HG03060 (cell line): ENCODE results near the gene SUPT6H.
A peak's percentile ranks its signal among the peaks of the same experiment; 100 is the strongest.

Experiments used
- ATAC-seq: cut with Tn5 transposase; IDR thresholded peaks from one replicate; pipeline ENCODE4 v1.9.1; 2021; ENCODE audit warnings: low read depth, moderate number of reproducible peaks; ENCODE audit not compliant: unreplicated experiment

Gene SUPT6H

DNA sequence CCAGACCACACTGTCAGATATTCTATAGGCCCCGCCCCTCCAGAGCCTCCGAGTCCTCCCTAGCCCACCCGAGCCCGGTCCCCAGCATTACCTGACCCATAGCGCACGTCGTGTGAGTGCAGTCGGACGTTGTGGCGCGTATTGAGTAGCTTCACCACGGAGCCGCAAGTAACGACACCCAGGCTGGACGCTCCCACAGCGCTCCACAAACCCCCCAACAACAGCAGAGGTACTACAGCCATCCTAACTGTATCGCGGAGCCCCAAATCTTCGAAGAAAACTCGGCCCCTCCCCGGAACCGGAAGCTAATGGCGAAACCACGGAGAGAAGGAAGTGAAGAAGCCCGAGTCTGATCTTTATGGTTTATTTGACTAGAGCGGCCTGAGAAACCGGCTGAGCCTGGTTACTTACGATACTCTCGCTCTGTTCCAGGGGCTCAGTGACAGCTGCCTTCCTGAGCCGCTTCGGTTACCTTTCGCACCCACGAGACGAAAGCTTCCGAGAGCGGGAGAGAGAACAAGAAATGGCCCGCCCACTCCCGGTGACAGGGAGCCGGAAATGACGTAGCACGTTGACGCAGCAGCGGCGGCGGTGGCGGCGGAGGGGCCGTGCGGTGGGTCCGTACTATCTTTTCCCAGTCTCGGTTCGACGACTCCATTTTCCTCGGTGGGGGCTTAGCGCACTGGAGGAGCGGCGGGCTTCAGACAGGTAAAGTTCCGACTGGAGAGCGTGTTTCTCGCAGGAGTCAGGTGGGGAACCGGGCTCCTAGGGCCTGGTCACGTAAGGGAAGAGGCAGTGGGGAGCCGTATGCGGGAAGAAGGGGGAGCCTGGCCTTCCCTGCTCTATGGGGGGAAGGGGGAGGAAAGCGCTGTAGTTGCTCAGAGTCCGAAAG lies at the start of gene SUPT6H, which contains the start of gene SDF2:
Gene SUPT6H (plus strand): TSS at position 571 of the 892 bp plus-strand sequence. CDS start 11,197 bp downstream, outside the sequence.
Gene SDF2 (minus strand): TSS at position 272 of the 892 bp plus-strand sequence. CDS start 30 bp downstream, at position 242.
- ATAC-seq, result peak; percentile 60

DNA sequence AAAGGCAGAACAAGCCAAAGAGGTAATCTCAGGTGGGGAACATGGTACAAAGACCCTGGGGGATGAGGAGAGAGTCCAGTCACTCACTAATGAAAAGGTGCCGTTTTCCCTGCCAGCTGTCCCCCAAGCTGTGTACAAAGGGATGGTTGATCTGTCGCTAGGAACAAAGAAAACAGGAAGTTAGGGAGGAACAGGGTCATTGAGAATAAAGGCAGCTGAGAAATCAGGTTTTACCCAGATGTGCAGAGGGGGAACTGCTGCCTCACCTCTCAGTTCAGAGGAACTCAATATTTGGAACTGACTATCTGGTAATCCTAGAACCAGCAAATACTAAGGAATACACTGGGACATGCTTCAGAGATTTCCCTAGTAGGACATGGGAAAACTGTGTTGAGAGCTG lies 49.5 kb upstream of the SUPT6H start:
- no peak for ATAC-seq

DNA sequence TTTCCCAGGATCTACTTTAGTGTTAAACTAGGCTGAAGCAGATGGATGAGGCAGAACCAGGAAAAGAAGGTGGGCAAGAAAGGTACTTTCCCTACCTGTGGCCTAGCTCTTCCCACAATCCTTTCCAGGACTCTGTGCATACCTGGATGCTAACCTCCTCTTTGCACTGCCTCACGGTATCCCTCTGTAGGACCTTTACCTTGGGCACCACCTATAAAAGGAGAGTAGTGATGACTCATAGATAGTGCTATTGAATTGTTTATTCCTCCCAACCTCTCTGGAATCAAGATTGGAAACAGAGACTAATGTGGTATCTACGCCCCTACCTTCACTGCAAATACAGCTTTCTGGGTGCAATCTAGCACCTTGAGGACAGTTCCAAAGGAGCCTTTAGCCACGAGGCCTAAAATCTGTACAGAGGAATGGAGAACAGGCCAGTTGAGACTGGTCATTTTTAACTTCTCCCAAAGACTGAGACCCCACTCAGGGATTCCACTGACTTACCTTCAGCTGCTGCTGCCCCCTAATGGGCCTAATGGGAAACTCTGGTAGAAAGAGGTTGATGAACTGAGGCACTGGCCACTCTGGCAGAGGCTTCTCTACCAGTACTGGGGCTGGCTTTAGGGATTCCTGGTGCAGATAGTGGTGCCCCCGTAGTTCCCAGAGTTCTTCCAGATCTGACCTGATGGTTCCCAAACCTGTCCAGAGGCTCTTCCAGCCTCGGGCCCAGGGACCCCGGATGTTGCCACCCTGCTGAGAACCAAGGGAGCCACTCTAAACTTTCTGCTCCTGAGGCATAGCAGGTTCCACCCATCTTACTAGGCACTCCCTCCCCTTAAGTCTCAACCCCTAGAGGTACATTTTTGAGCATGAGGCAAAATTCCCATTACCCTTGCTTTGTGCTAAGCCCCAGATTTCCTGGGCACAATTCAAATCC lies 48.8 kb upstream of the SUPT6H start:
- no peak for ATAC-seq

DNA sequence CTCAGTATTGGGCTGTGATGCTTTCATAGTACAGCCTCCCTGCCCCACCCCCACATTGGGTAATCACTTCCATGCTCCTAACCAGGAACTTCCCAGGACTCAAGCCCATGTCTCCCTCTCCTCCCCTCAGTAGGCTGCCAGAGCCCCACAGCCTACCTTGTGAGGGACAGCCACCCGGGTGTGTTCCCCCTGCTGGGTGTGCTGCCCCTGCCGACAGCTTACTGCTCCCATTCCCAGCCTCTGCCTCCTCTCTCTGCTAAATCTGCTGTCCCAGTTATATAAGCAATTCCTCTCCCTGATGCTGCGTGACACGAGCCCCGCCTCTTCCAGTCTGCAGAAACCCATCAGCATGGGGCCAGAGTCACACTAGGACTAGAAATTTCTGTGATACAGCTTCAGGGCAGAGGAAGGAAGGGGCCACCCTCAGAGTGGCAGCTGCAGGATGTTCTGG lies 48.0 kb upstream of the SUPT6H start, which contains the start of gene RSKR:
Gene RSKR (minus strand): TSS at position 255 of the 451 bp plus-strand sequence. CDS start 24 bp downstream, at position 231.
- no peak for ATAC-seq

DNA sequence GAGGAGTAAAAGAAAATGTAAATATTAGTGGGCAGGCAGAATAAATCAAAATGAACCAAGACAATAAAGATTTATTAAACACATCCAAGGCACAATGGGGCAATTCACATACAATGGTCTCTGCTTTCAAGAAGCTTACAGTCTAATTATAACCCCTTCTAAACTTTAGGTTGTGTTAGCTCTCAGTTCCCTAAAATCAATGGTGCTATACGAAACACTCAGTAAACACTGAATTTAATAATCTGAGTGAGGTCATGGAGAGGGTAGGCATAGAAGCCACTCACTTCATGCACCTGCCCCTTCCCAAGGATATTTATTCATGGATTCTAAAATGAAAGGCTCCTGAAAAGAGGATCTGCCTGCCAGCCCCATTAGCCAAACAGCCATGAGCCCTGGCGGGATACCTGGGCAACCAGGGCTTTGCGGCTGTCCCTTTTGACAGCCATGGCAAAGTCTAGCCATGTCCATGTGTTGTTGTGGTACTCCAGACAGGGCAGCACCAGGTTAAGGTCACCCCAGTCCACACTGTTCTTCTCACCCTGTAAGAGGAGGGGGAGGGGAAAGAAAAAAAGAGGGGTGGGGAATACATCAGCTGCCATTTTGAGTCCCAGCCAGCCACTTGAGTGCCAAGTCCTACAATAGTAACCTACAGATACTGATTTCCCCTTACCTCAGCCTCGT lies 46.6 kb upstream of the SUPT6H start:
- no peak for ATAC-seq

DNA sequence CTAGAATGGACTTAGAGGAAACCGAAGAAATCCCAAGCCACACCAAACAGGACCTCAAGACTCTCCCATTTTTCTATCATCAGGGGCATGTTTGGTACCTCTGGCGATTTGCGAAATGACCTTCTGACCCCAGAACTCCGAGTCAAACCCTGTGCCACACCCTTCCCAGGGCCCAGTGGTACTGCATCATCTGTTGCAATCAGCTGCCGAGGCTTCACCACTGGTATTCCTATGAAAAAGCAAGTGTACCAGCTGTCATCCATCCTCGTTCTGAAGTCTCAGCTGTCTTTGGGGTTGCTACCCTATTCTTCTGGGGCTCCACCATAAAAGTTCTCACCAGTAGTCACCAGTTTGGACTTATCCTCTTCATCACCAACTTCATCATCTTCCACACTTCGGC lies 45.7 kb upstream of the SUPT6H start:
- ATAC-seq, result no peak

DNA sequence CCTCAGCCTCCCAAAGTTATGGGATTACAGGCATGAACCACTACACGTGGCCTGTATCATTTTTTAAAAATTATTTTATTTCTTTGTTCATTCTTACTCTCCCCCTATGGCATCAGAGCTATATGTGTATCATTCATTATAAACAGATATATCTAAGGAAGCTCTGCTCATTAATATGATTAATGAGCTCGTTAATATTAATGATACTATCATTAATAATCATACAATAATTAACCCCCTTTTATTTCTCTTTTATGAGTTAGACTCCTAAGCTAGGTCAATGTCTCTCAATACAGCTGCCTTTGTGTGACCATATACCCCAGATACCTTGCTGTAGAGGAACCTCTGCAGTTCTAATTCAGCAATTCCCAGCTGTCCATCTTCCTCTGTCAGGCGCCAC lies 43.5 kb upstream of the SUPT6H start:
- ATAC-seq, result no peak

DNA sequence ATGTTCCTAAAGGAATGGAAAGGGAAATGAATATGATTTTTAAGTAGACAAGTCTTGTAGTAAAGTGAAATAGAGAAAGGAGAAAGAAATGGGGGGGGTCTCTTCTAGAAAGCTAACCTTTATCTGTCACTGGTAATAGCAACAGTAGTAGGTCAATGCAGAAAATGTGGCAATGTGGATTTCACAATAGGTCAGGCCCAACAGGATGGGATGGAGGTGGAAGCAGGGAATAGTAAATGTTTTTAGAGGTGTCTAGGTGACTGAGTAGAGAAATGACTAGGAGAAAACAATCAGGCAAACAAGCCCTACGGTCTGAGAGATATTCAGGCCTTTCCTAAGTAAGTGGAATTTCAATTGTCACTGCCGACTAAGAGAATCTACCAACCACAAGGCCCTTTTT lies 42.0 kb upstream of the SUPT6H start:
- ATAC-seq, result no peak

DNA sequence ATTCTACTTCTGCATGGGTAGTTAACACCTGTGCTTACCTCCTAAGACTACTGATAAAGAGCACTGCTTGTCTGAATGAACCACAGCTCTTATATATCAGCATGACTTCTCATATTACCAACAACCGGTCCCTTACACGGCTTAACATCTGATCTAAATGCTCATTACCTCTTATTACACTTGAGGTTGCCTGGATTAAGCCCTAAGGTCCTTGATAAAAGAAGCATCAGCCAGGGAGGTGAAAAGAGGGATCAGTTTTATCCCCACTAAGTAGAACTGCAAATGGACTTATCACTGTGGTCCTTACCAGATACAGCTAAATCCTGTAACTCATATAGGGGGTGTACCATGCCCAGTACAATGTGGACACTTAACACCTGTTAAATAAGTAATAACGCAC lies 39.8 kb upstream of the SUPT6H start:
- ATAC-seq, result no peak

DNA sequence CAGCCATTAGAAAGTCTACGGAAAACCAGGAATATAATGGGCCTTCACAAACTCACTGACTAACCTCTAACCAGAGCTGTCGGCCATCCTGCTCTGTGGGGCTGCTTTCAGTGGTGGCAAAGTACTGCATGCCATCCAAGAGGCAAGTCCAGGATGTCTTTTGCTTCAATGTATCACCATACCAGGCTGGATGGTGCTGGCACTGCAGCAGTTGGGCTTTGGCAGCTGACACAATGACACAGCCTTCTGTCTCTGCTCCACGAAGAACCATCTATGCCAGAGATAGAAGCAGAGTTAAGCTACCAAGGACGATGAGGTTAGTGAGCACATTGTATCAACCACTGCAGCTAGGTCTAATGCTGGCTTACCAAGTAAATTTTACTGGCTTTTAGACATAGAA lies 38.3 kb upstream of the SUPT6H start:
- ATAC-seq, result no peak

DNA sequence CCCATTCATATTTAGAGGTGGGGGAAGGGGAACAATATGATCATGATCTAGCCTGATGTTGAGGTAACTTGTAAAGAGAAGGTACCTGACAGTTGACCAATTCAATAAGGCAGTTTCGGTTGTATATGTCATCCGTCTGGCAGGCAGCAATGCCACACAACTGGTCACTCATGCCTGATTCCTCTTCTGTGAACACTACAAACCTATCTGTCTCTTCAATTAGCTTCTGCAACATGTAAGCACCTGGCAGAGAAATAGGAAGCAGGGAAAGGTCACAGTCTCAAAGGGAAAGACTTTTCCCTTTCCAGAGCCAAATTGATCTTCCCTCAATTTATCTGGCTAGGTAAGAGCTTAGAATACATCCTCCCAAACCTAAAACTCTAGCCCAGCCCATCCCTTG lies 37.9 kb upstream of the SUPT6H start:
- ATAC-seq, result no peak

DNA sequence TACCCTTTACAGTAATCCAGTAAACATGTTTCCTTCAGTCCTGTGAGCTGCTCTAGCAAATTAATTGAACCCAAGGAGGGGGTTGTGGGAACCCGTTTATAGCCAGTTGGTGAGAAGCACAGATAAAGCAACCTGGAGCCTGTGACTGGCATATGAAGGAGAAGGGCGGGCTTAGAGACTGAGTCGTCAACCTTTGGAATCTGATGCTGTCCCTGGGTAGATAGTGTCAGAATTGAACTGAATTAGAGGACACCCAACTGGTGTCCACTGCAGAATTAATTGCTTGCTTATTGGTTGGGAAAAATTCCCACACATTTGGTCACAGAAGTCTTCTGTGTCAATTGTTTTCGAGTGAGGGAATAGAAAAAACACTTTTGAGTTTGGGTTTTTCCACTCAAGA lies 35.2 kb upstream of the SUPT6H start:
- ATAC-seq, result no peak

DNA sequence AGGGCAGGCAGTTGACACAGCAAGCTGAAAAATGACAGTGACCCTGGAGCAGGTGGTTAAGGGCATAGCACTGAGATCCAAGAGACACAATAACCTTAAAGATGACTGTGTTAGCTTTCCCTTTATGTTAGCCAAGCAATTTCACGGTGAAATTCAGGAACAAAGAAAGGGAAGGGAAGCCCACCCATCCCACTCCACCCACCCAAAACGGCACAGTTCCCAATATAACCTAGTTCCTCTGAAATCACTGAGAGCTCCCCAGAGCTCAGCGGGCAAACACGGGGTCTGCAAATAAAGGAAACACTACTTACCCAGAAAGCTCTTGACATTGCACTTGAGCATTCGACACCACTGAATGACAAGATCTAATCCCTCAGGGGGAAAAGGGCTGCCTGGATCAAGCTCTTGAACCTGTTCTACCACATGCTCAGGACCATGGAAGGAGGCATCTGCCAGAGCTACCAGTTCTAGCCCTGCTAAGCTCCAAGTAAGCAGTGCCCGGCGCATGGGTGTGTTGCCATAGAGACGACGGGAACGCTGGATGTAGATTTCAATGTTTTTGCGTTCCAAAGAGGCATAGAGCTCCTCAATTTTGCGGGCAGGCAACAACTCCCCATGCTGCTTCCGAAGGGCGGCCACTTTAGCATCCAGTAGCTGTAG lies 27.7 kb upstream of the SUPT6H start:
- ATAC-seq, result no peak

DNA sequence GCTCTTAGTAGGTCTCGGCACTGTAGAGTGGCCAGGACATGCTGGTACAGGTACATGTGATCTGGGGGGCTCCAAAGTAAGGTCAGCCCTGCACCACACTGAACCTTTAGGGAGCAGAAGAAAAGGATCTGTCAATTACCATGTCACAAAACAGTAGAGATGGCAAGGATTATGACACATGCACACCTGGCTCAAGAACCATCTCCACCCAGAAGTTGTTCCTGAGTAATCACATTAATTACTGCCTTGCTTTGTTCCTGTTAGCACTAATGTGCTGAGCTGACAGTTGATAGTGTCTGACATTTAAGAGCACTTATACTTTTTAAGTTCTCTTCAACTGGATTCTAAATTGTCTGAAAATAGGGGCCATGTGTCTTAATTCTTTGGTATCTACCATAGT lies 26.5 kb upstream of the SUPT6H start:
- no peak for ATAC-seq

DNA sequence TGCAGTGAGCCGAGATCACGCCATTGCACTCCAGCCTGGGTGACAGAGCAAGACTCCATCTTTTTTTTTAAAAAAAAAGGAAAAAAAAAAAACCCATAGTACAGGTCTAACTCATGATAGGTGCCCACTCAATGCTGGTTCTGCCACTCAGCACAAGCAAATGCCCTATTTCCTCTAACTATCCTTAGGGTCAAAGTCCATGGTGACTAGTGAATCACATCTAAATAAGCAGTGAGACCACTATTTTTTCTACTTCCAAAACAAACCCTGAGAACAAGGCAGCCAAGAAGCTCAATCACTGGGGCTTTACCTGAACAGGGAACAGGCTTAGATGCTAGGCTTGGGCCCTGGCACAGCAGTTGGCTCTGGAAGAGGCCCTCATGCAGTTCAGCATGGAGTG lies 20.4 kb upstream of the SUPT6H start:
- no peak for ATAC-seq

DNA sequence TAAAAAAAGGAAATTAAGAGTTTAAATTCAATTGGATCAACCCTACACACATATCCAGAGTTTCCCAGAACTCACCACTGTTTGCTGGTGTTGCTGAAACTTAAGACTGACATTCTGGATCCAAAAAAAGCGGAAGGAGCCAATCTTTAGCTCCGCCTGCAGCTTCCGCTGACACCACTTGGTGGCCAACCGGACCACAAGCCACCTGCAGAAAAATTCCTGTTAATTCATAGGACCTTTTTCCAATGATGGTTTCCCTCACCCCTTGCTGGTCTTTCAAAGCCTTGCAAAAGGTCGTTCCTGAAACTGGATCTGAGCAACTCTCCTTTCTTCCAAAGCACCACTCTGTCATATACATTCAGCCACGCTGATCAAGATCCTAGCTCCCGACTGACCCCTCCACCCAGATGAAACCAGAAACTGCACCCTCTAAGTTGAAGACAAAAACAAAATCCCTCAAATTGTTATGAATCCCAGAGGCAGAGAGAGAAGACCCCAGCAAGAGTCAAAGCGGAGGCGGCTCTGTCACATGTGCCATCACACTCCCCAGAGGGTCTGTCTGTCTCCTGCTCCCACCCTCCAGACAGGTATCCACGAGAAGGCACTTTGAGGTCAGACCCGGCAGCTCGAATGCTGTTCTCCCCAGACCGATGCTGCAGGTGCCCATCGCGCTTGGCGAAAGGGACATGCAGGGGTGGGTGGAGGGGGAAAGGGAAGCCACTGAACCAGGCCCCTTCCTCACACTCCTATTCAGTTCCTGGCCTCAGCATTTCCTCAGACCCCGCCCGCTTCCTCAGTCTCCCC lies 17.8 kb upstream of the SUPT6H start:
- ATAC-seq, result no peak

DNA sequence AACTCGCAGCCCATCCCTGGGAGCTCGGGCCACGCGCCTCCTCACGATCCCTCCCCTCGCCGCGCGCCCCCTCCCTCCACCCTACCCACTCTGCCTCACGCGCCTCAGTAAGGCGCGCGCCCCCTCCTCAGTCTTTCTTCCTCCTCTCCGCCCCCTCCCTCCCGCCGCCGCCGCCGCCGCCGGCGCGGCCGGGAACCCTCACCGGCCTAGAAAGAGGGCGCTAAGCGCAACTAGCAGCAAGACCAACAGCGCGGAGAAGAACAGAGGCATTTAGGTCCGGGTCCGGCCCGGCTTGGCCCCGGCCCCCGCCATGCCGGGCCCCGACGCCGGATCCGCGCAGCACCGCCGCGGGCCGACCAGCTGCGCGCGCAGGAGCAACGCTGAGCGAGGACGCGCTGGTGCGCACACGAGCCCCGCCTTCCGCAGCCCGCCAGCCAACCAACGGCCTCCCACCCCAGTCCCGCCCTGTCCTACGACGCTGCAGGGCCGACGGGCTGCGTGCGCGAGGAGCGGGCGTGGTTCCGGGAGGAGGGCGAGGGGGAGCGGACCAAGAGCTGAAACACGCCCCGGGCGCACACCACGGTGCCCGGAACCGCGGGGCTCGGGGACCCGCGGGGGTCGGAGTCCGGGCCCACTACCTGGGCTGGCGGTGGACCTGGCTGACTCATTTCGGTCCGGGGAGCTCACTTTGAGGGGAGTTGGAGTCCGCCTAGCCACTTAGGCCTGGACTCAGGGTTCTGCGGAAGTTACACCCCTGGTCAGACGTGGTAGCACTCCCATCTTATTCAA lies 17.0 kb upstream of the SUPT6H start, which contains the start of gene BLTP2:
Gene BLTP2 (minus strand): TSS at position 372 of the 789 bp plus-strand sequence. CDS start 102 bp downstream, at position 270.
- peak; percentile 57 for ATAC-seq

DNA sequence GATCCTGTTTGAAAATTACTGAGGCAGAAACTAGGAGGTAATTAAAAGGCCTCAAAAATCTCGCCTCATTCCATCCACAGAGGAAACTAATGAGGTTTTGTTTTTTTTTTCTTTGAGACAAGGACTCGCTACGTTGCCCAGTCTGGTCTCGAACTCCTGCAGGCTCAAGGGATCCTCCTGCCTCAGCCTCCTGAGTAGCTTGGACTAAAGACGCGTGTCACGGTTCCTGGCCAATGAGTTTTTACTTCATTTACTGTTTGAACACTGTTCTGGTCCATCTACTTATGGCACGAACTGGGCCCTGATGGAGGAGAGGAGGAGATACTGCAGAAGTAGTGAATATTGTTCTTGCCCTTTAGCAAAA lies 16.4 kb upstream of the SUPT6H start:
- no peak for ATAC-seq
